Mesenchymal stem cell (in vitro differentiated cells and primary cell): Measurements from ENCODE around the gene TBC1D9.

Experiments used
- DNase-seq: peaks from one replicate; pipeline ENCODE4 v3.0.0-alpha.2; 2013
- H2AFZ ChIP-seq: one replicate; pipeline ENCODE4 v1.6.1; 2013; ENCODE audit warnings: low read depth, mild to moderate bottlenecking, control low read depth, inconsistent platforms, low read length, moderate library complexity
- H2AK5ac ChIP-seq: 2 replicates; pipeline ENCODE4 v1.6.1; 2013; ENCODE audit warnings: low read length, moderate library complexity, mild to moderate bottlenecking, inconsistent platforms; ENCODE audit not compliant: severe bottlenecking
- H2BK120ac ChIP-seq: one replicate; pipeline ENCODE4 v1.6.1; 2013; ENCODE audit warnings: low read depth, mild to moderate bottlenecking, inconsistent platforms, low read length, moderate library complexity
- H2BK12ac ChIP-seq, 2 experiments: one replicate each; pipeline ENCODE4 v1.6.1; 2013; ENCODE audit warnings: inconsistent platforms in 2 of 2, low read length in 2 of 2, mild to moderate bottlenecking in 2 of 2, moderate library complexity in 2 of 2, control low read depth in 1 of 2
- H2BK15ac ChIP-seq: one replicate; pipeline ENCODE4 v1.6.1; 2013; ENCODE audit warnings: mild to moderate bottlenecking, low read depth, inconsistent platforms; ENCODE audit not compliant: poor library complexity, severe bottlenecking
- H2BK5ac ChIP-seq: 2 replicates; pipeline ENCODE4 v1.6.1; 2013; ENCODE audit warnings: low read depth, mild to moderate bottlenecking, low read length, control low read depth, inconsistent platforms; ENCODE audit not compliant: poor library complexity, severe bottlenecking
- H3K14ac ChIP-seq, 2 experiments: one replicate each; pipeline ENCODE4 v1.6.1; 2013; ENCODE audit warnings: inconsistent platforms in 2 of 2, low read length in 2 of 2, control low read depth in 1 of 2, mild to moderate bottlenecking in 1 of 2, moderate library complexity in 1 of 2
- H3K18ac ChIP-seq, 2 experiments: one replicate each; pipeline ENCODE4 v1.6.1; 2013; ENCODE audit warnings: inconsistent platforms in 2 of 2, low read length in 2 of 2, control low read depth in 1 of 2, low read depth in 1 of 2, mild to moderate bottlenecking in 1 of 2
- H3K23ac ChIP-seq, 2 experiments: one replicate each; pipeline ENCODE4 v1.6.1; 2013; ENCODE audit warnings: inconsistent platforms in 2 of 2, low read length in 2 of 2, mild to moderate bottlenecking in 2 of 2, moderate library complexity in 2 of 2, control low read depth in 1 of 2
- H3K27ac ChIP-seq: 2 replicates; pipeline ENCODE4 v1.5.1; 2013; ENCODE audit warnings: mild to moderate bottlenecking, moderate library complexity, low read length, control low read depth, inconsistent platforms; ENCODE audit not compliant: poor library complexity, severe bottlenecking
- H3K27me3 ChIP-seq, 2 experiments: 2 replicates each; pipeline versions ENCODE4 v1.6.1 to v1.7.0; 2013; ENCODE audit warnings: low read length in 2 of 2, mild to moderate bottlenecking in 2 of 2, moderate library complexity in 2 of 2, control low read depth in 1 of 2, inconsistent platforms in 1 of 2; ENCODE audit not compliant: control insufficient read depth in 1 of 2, insufficient read depth in 1 of 2
- H3K36me3 ChIP-seq, 2 experiments: 2 replicates each; pipeline versions ENCODE4 v1.6.1 to v1.7.0; 2013; ENCODE audit warnings: low read length in 2 of 2, control low read depth in 1 of 2, inconsistent platforms in 1 of 2, low read depth in 1 of 2, mild to moderate bottlenecking in 1 of 2; ENCODE audit not compliant: insufficient read depth in 2 of 2, control insufficient read depth in 1 of 2
- H3K4ac ChIP-seq, 2 experiments: one replicate each; pipeline ENCODE4 v1.6.1; 2013; ENCODE audit warnings: inconsistent platforms in 2 of 2, low read length in 2 of 2, mild to moderate bottlenecking in 2 of 2, moderate library complexity in 2 of 2, control low read depth in 1 of 2, low read depth in 1 of 2
- H3K4me1 ChIP-seq: 2 replicates; pipeline ENCODE4 v1.6.1; 2013; ENCODE audit warnings: low read depth, low read length, control low read depth; ENCODE audit not compliant: control insufficient read depth, insufficient read depth
- H3K4me2 ChIP-seq: 2 replicates; pipeline ENCODE4 v1.6.1; 2013; ENCODE audit warnings: low read length, mild to moderate bottlenecking, inconsistent platforms; ENCODE audit not compliant: poor library complexity, severe bottlenecking
- H3K4me3 ChIP-seq, 2 experiments: 2 replicates each; pipeline versions ENCODE4 v1.5.1 to v1.7.0; 2013; ENCODE audit warnings: low read length in 2 of 2, mild to moderate bottlenecking in 2 of 2, control low read depth in 1 of 2, low read depth in 1 of 2; ENCODE audit not compliant: insufficient read depth in 1 of 2
- H3K79me1 ChIP-seq: replicated peaks from 2 replicates; pipeline ENCODE4 v1.6.1; 2013; ENCODE audit warnings: mild to moderate bottlenecking, control low read depth, low read length, inconsistent platforms; ENCODE audit not compliant: poor library complexity, severe bottlenecking
- H3K9ac ChIP-seq: 2 replicates; pipeline ENCODE4 v1.7.0; 2013; ENCODE audit warnings: mild to moderate bottlenecking, low read length, moderate library complexity
- H3K9me3 ChIP-seq: 2 replicates; pipeline ENCODE4 v1.7.0; 2013; ENCODE audit warnings: mild to moderate bottlenecking, low read length; ENCODE audit not compliant: control insufficient read depth
- H4K8ac ChIP-seq: one replicate; pipeline ENCODE4 v1.6.1; 2013; ENCODE audit warnings: inconsistent platforms, mild to moderate bottlenecking, low read length, moderate library complexity
- H4K91ac ChIP-seq: one replicate; pipeline ENCODE4 v1.6.1; 2013; ENCODE audit warnings: mild to moderate bottlenecking, low read length, inconsistent platforms
- WGBS: methylation state at CpG from one replicate; pipeline ENCODE4 v1.1.7; 2013; ENCODE audit warnings: mixed read lengths; 5-methylcytosine and 5-hydroxymethylcytosine counted together

Gene TBC1D9

DNA sequence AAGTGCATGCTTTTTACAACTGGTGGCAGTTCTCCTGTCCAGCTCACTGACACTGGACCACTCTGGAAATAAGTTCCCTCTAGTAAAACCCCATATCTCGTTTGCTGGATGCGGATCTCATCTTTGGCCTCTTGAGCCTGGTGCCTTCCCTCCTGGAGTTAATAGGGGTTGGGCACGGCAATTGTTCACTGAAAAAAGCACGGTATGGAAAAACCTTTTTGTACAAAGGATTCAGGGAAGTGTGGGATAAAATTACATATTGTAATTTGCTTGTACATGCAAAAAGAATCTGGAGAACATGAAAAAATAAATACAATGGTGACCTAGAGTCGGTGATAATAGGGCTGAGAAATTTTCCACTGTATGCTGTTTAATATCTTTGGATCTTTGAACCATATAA is 30.6 kb downstream of the TBC1D9 start:
- DNase-seq = no peak
- H3K18ac ChIP-seq = no peak overlapping the region
- no peaks in the 10 kb centered on the region for H3K36me3 ChIP-seq
- no peak overlapping the region for H2BK15ac ChIP-seq
- H3K9ac ChIP-seq = no peak overlapping the region
- H3K27ac ChIP-seq = no peak overlapping the region
- H3K27me3 ChIP-seq = no peaks in the 10 kb centered on the region
- no peak overlapping the region for H3K4me3 ChIP-seq
- H3K4me1 ChIP-seq = peaks cover 15% of the 10 kb centered on the region
- no peak overlapping the region for H3K23ac ChIP-seq
- H4K8ac ChIP-seq = no peak overlapping the region
- no peak overlapping the region for H2BK120ac ChIP-seq
- no peak overlapping the region for H3K4me2 ChIP-seq
- no peak overlapping the region for H3K4ac ChIP-seq
- no peaks in the 10 kb centered on the region for H3K9me3 ChIP-seq
- no peak overlapping the region for H2BK12ac ChIP-seq
- no peak overlapping the region for H2AFZ ChIP-seq
- H3K79me1 ChIP-seq = peaks cover 24% of the 10 kb centered on the region
- H2BK5ac ChIP-seq = no peak overlapping the region
- H3K14ac ChIP-seq = no peak overlapping the region
- peak overlapping the region; percentile 76 for H2AK5ac ChIP-seq
- 96% methylated on average over 4 of the region's 5 CpGs for WGBS
- H4K91ac ChIP-seq = no peak overlapping the region

DNA sequence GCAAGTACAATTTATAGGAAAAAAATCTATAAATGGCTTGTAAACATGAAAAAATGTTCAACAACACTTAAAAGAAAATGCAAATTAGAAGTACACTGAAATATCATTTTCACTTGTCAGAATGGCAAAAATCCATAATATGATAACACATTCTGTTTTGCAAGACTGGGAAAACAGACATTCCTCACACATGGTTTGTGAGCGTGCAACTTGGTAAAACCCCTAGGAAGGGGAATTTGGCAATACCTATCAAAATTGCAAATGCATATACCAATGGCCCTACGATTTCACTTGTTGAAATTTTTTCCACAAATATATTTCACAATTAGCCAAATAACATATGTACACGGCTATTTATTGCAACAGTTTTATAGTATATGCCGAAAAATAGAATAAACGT is 31.4 kb downstream of the TBC1D9 start:
- H3K23ac ChIP-seq = no peak overlapping the region
- no peak overlapping the region for H3K27ac ChIP-seq
- H4K8ac ChIP-seq = no peak overlapping the region
- H2AFZ ChIP-seq = no peak overlapping the region
- over 99% methylated on average over 4 of the region's 5 CpGs for WGBS
- H4K91ac ChIP-seq = no peak overlapping the region
- H3K18ac ChIP-seq = no peak overlapping the region
- no peaks in the 10 kb centered on the region for H3K27me3 ChIP-seq
- no peak for DNase-seq
- H3K4me2 ChIP-seq = no peak overlapping the region
- H3K4ac ChIP-seq = no peak overlapping the region
- no peak overlapping the region for H2BK12ac ChIP-seq
- no peak overlapping the region for H3K14ac ChIP-seq
- no peak overlapping the region for H3K9ac ChIP-seq
- H3K4me1 ChIP-seq = peaks cover 15% of the 10 kb centered on the region
- no peak overlapping the region for H2BK120ac ChIP-seq
- H3K4me3 ChIP-seq = no peak overlapping the region
- H3K9me3 ChIP-seq = no peaks in the 10 kb centered on the region
- no peak overlapping the region for H2BK15ac ChIP-seq
- H3K36me3 ChIP-seq = no peaks in the 10 kb centered on the region
- no peak overlapping the region for H2BK5ac ChIP-seq
- H2AK5ac ChIP-seq = no peak overlapping the region
- peaks cover 29% of the 10 kb centered on the region for H3K79me1 ChIP-seq

DNA sequence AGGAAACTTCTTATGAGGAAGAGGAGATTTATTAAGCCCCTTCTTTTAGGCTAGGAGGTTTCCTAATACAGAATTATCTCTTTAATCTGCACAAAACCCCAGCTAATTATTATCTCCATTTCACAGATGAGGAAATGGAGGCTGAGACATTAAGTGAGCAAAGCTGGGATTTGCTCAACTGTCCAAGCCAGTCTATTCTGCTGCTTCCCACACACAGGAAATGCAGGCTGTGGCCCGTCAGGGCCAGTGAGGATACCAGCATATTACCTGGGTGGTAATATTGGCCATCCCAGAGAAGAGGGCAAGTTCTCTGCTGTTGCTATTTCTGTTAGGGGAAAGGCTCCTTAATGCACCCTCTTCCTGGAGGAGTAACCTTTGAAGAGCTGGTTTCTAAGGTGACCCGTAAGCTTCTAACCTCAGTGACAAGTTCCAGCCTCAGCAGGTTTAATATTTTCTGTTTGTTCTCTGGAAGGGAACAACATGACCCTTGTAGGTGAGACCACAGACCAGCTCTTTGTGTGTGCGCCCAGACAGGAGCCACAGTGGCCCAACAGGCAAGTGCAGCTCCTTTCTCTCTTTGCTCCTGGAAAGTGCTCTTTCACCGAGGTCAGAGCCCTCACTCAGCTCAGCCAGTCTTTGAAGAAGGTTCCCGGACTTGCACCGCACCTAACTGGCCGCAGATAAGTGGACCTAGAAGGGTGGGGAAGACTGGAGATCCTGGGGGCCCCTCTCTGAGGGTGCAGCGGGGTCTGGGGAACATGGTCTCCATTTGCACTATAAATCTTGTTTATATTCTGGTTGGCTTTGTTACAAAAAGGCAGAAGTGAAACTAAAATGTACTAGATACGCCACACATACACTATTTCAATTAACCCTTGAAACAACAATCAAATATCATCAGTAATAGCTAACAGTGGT is 35.5 kb downstream of the TBC1D9 start:
- Histone ChIP-seq H3K9ac (no peak overlapping the region), H3K4me1 (peaks cover 5% of the 10 kb centered on the region), H4K91ac (no peak overlapping the region), H2AFZ (no peak overlapping the region), H3K14ac (no peak overlapping the region), H2BK120ac (no peak overlapping the region), H3K9me3 (no peaks in the 10 kb centered on the region), H3K18ac (no peak overlapping the region), H3K36me3 (peaks cover 0 to 5% of the 10 kb centered on the region in 2 experiments), H2BK15ac (no peak overlapping the region), H2BK5ac (no peak overlapping the region), H3K27ac (no peak overlapping the region), H3K79me1 (peaks cover 34% of the 10 kb centered on the region), H4K8ac (no peak overlapping the region), H3K27me3 (no peaks in the 10 kb centered on the region), H2BK12ac (peak overlapping the region in 1 of 2 experiments; percentile 37), H3K4me2 (no peak overlapping the region), H3K23ac (no peak overlapping the region), H3K4ac (no peak overlapping the region), H2AK5ac (no peak overlapping the region), H3K4me3 (peak overlapping the region in 1 of 2 experiments; percentile 43)
- 89% methylated on average over 7 of the region's 9 CpGs for WGBS
- no peak for DNase-seq

DNA sequence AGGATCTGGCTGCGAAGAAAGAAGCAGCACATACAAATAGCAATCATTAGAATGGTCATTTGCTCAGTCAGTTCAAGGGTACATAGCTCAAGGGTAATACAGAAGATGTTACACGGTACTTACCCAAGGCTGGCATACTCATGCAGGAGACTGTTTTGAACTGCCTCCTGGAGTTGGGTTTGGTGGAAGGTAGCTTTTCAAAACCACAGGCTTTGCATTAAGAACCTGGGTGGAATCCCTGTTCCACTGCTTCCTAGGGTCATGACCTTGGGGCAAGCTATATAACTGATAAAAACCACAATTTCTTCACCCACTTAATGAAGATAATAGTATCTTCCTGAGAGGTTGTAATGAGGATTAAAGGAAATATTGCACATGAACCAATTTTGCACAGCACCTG is 36.5 kb downstream of the TBC1D9 start:
- 100% methylated on average over 2 of the region's 2 CpGs for WGBS
- no peak overlapping the region for H3K23ac ChIP-seq
- no peaks in the 10 kb centered on the region for H3K9me3 ChIP-seq
- no peak overlapping the region for H3K4ac ChIP-seq
- H3K27ac ChIP-seq = no peak overlapping the region
- H4K91ac ChIP-seq = no peak overlapping the region
- H2AK5ac ChIP-seq = no peak overlapping the region
- H3K79me1 ChIP-seq = peaks cover 36% of the 10 kb centered on the region
- peaks cover 0 to 9% of the 10 kb centered on the region in 2 experiments for H3K36me3 ChIP-seq
- no peak overlapping the region for H3K4me3 ChIP-seq
- no peak overlapping the region for H2AFZ ChIP-seq
- H3K4me2 ChIP-seq = no peak overlapping the region
- H3K14ac ChIP-seq = no peak overlapping the region
- H3K27me3 ChIP-seq = no peaks in the 10 kb centered on the region
- H3K18ac ChIP-seq = no peak overlapping the region
- peak overlapping the region; percentile 88 for H3K9ac ChIP-seq
- no peak overlapping the region for H2BK120ac ChIP-seq
- H2BK12ac ChIP-seq = no peak overlapping the region
- DNase-seq = no peak
- H3K4me1 ChIP-seq = peaks cover 5% of the 10 kb centered on the region
- no peak overlapping the region for H2BK15ac ChIP-seq
- H2BK5ac ChIP-seq = no peak overlapping the region
- H4K8ac ChIP-seq = no peak overlapping the region
